Iris pigment epithelial cell (primary cell): Measurements from ENCODE around the gene RABL6.
"Not testable (repeated sequence)": the region's sequence is repeated elsewhere in the genome, so short reads cannot be mapped to it uniquely, and the experiment has no call there.

Experiments used
- DNase-seq: peaks from one replicate; pipeline ENCODE4 v3.0.0-alpha.2; 2011; ENCODE audit warnings: low read depth

Gene RABL6

GRCh38 chr9:136807281-136808074 lies at the start of gene RABL6:
RABL6 (plus strand) TSS chr9:136807948; CDS start chr9:136808197, 249 bp downstream.
- peak; percentile 61 for DNase-seq

- DNase-seq, result no peak
Observed at GRCh38 chr9:136759001-136759400, 48.7 kb upstream of the RABL6 start.

- no peak for DNase-seq
Observed at GRCh38 chr9:136759436-136760325, 48.1 kb upstream of the RABL6 start.

- no peak for DNase-seq
Observed at GRCh38 chr9:136760424-136760823, 47.3 kb upstream of the RABL6 start.

GRCh38 chr9:136760834-136761544 lies 46.8 kb upstream of the RABL6 start:
- DNase-seq, result peak; percentile 62

GRCh38 chr9:136761545-136761981 lies 46.2 kb upstream of the RABL6 start:
- no peak for DNase-seq

GRCh38 chr9:136762221-136762691 lies 45.5 kb upstream of the RABL6 start:
- DNase-seq, result no peak

- DNase-seq, result no peak
Observed at GRCh38 chr9:136762915-136763648, 44.7 kb upstream of the RABL6 start.

GRCh38 chr9:136763649-136764035 lies 44.1 kb upstream of the RABL6 start:
- DNase-seq, result no peak

- no peak for DNase-seq
Observed at GRCh38 chr9:136764301-136764891, 43.4 kb upstream of the RABL6 start, which contains the start of gene LCN15. LCN15 (minus strand) TSS chr9:136764518; CDS start chr9:136764488, 30 bp downstream.

GRCh38 chr9:136765041-136765440 lies 42.7 kb upstream of the RABL6 start:
- DNase-seq, result no peak

- DNase-seq, result not testable (repeated sequence)
Observed at GRCh38 chr9:136765745-136766409, 41.9 kb upstream of the RABL6 start.

- peak; percentile 42 for DNase-seq
Observed at GRCh38 chr9:136766410-136767120, 41.2 kb upstream of the RABL6 start.

GRCh38 chr9:136769710-136770191 lies 38.0 kb upstream of the RABL6 start:
- no peak for DNase-seq

GRCh38 chr9:136771907-136772415 lies 35.8 kb upstream of the RABL6 start:
- no peak for DNase-seq

- DNase-seq, result peak; percentile 21
Observed at GRCh38 chr9:136773386-136774044, 34.2 kb upstream of the RABL6 start.

GRCh38 chr9:136774416-136775045 lies 33.2 kb upstream of the RABL6 start:
- no peak for DNase-seq

- no peak for DNase-seq
Observed at GRCh38 chr9:136775191-136775590, 32.6 kb upstream of the RABL6 start.
